CD14-positive monocyte (primary cell): ENCODE results near the gene PRKCA. TPM values are rescaled to one million over a fixed set of nuclear protein-coding genes. Genes with fewer than 3 reads are reported as not detected.

ENCODE experiments used
- DNase-seq, 3 donors: peaks; one replicate each; pipeline ENCODE4 v3.0.0-alpha.2; 2011 to 2022
- H2AFZ ChIP-seq: 2 replicates; pipeline ENCODE4 v1.6.0; 2012; ENCODE audit warnings: mild to moderate bottlenecking, low read depth, low read length, inconsistent platforms; ENCODE audit not compliant: insufficient read depth, poor library complexity, severe bottlenecking
- H3K27ac ChIP-seq, 2 donors: 1 replicate in 1 of 2; 2 replicates in 1 of 2; pipeline ENCODE4 v1.5.1; 2012 to 2013; ENCODE audit warnings: low read length in 2 of 2, control low read depth in 1 of 2, inconsistent platforms in 1 of 2, low read depth in 1 of 2, mild to moderate bottlenecking in 1 of 2
- H3K27me3 ChIP-seq, 2 donors: one replicate each; pipeline versions ENCODE4 v1.6.0 to v1.6.1; 2011 to 2013; ENCODE audit warnings: low read length in 2 of 2; ENCODE audit not compliant: control insufficient read depth in 2 of 2, insufficient read depth in 2 of 2
- H3K36me3 ChIP-seq, 2 donors: replicated peaks in 1 of 2; 1 replicate in 1 of 2; 2 replicates in 1 of 2; pipeline versions ENCODE4 v1.5.1 to v1.6.1; 2012 to 2013; ENCODE audit warnings: low read length in 2 of 2, control low read depth in 1 of 2, inconsistent platforms in 1 of 2, mild to moderate bottlenecking in 1 of 2; ENCODE audit not compliant: insufficient read depth in 2 of 2, control insufficient read depth in 1 of 2
- H3K4me1 ChIP-seq, 2 donors: 1 replicate in 1 of 2; 2 replicates in 1 of 2; pipeline versions ENCODE4 v1.5.1 to v1.6.1; 2012 to 2013; ENCODE audit warnings: low read length in 2 of 2, control low read depth in 1 of 2, inconsistent platforms in 1 of 2, mild to moderate bottlenecking in 1 of 2, moderate library complexity in 1 of 2; ENCODE audit not compliant: insufficient read depth in 2 of 2, control insufficient read depth in 1 of 2
- H3K4me2 ChIP-seq: replicated peaks from 2 replicates; pipeline ENCODE3; 2012; ENCODE audit warnings: low read length, moderate library complexity, mild to moderate bottlenecking; ENCODE audit not compliant: poor library complexity, severe bottlenecking; ENCODE audit errors: extremely low read depth
- H3K4me3 ChIP-seq, 3 experiments: fragments of 200-600 bp in 1 of 3; sonication (generic) in 1 of 3; replicated peaks in 1 of 3; 1 replicate in 2 of 3; 2 replicates in 1 of 3; pipeline ENCODE4 v1.5.1; 2011 to 2013; ENCODE audit warnings: low read length in 3 of 3, mild to moderate bottlenecking in 3 of 3, control low read depth in 2 of 3, low read depth in 2 of 3, inconsistent platforms in 1 of 3, moderate library complexity in 1 of 3
- H3K79me2 ChIP-seq: 2 replicates; pipeline ENCODE4 v1.6.0; 2012; ENCODE audit warnings: mild to moderate bottlenecking, control low read depth, inconsistent platforms, low read length, moderate library complexity; ENCODE audit not compliant: insufficient read depth
- H3K9ac ChIP-seq: 2 replicates; pipeline ENCODE4 v1.6.0; 2017; ENCODE audit warnings: low read length, mild to moderate bottlenecking; ENCODE audit not compliant: insufficient read depth, poor library complexity, severe bottlenecking
- H3K9me3 ChIP-seq, 2 donors: replicated peaks in 1 of 2; 1 replicate in 1 of 2; 2 replicates in 1 of 2; pipeline versions ENCODE4 v1.5.1 to v1.6.1; 2012 to 2013; ENCODE audit warnings: low read length in 2 of 2, control low read depth in 1 of 2; ENCODE audit not compliant: control insufficient read depth in 1 of 2, insufficient read depth in 1 of 2
- H4K20me1 ChIP-seq: 2 replicates; pipeline ENCODE4 v1.6.0; 2012; ENCODE audit warnings: mild to moderate bottlenecking, low read length, control low read depth, moderate library complexity; ENCODE audit not compliant: insufficient read depth
- H3K27ac Mint-ChIP-seq, 7 donors: one replicate each; pipeline ENCODE4 v1.8.0; 2020; ENCODE audit warnings: mild to moderate bottlenecking in 7 of 7, mixed read lengths in 7 of 7, moderate library complexity in 6 of 7, inconsistent platforms in 2 of 7
- H3K27me3 Mint-ChIP-seq, 3 donors: one replicate each; pipeline ENCODE4 v1.8.0; 2021 to 2022; ENCODE audit warnings: low read depth in 3 of 3, mild to moderate bottlenecking in 3 of 3, mixed read lengths in 3 of 3, moderate library complexity in 3 of 3, inconsistent platforms in 1 of 3
- H3K36me3 Mint-ChIP-seq, 2 donors: one replicate each; pipeline ENCODE4 v1.8.0; 2020; ENCODE audit warnings: mixed read lengths in 2 of 2, inconsistent platforms in 1 of 2, mild to moderate bottlenecking in 1 of 2
- H3K4me1 Mint-ChIP-seq: one replicate; pipeline ENCODE4 v1.8.0; 2020; ENCODE audit warnings: mild to moderate bottlenecking, mixed read lengths
- H3K4me3 Mint-ChIP-seq, 2 donors: one replicate each; pipeline ENCODE4 v1.8.0; 2020; ENCODE audit warnings: mild to moderate bottlenecking in 2 of 2, mixed read lengths in 2 of 2, moderate library complexity in 1 of 2
- H3K9me3 Mint-ChIP-seq, 7 donors: one replicate each; pipeline ENCODE4 v1.8.0; 2020 to 2022; ENCODE audit warnings: mixed read lengths in 7 of 7, mild to moderate bottlenecking in 6 of 7, moderate library complexity in 6 of 7, inconsistent platforms in 2 of 7
- CTCF ChIP-seq: fragments of 200-600 bp; IDR thresholded peaks from one replicate; pipeline ENCODE4 v1.8.0; 2022; ENCODE audit warnings: antibody characterized with exemption, mild to moderate bottlenecking
- WGBS: methylation state at CpG from one replicate; pipeline ENCODE4 v1.1.5; 2013; ENCODE audit warnings: missing lambda C conversion rate; ENCODE audit not compliant: insufficient coverage; 5-methylcytosine and 5-hydroxymethylcytosine counted together
- intact Hi-C, 2 donors: fragments of 100-400 bp; cut with micrococcal nuclease; formaldehyde crosslinking; loops; one replicate each; pipeline versions ENCODE4 v1.15.0 to v1.15.1; 2023
- polyA plus RNA-seq, 3 donors: library from polyadenylated mRNA; depleted of rRNA in 1 of 3; unstranded in 2 of 3; stranded (reverse) in 1 of 3; fragments of 300-500 nt in 2 of 3; fragments of >200 nt in 1 of 3; fragmentation: Illumina TruSeq in 2 of 3; gene quantifications; 1 replicate in 2 of 3; 2 replicates in 1 of 3; pipeline ENCODE4 v1.2.3, GENCODE V29; 2012 to 2021

The PRKCA gene
- polyA plus RNA-seq, 3 donors, result 0.22 to 7.1 (median 0.30) TPM

- Histone ChIP-seq H2AFZ (no peak overlapping the region), H3K79me2 (peaks cover 62% of the 10 kb centered on the region), H3K36me3 (no peaks in the 10 kb centered on the region), H3K27ac (no peak overlapping the region), H3K9me3 (peaks cover 0 to under 1% of the 10 kb centered on the region in 2 donors), H3K4me2 (no peak overlapping the region), H3K27me3 (no peaks in the 10 kb centered on the region), H3K9ac (no peak overlapping the region), H3K4me1 (peaks cover 26 to 30% of the 10 kb centered on the region in 2 donors), H4K20me1 (no peaks in the 10 kb centered on the region), H3K4me3 (no peak overlapping the region)
- H3K27ac Mint-ChIP-seq, result no peak overlapping the region
- H3K27me3 Mint-ChIP-seq, result no peaks in the 10 kb centered on the region
- H3K4me3 Mint-ChIP-seq, result no peak overlapping the region
- no peak for DNase-seq
- H3K36me3 Mint-ChIP-seq, result peaks cover 8 to 22% of the 10 kb centered on the region in 2 donors
- H3K9me3 Mint-ChIP-seq, result peaks cover 0 to 11% (median 4%) of the 10 kb centered on the region in 7 donors
- intact Hi-C loops, result loop anchor here in 1 of 2 donors (10.0 kb wide), 1 partner anchor 139 kb away; the partner anchor contains the start of gene PRKCA
- H3K4me1 Mint-ChIP-seq, result peaks cover 40% of the 10 kb centered on the region
- WGBS, result 67% methylated on average over 7 of the region's 9 CpGs
- no peak for TF ChIP-seq CTCF
These were observed 141.2 kb downstream of the PRKCA start for GRCh38 chr17:66443606-66444005.

GRCh38 chr17:66444031-66444430 is 141.6 kb downstream of the PRKCA start:
- peaks cover 23 to 27% of the 10 kb centered on the region in 2 donors for H3K4me1 ChIP-seq
- H3K79me2 ChIP-seq, result peaks cover 62% of the 10 kb centered on the region
- WGBS, result 100% methylated on average over 1 of the region's 4 CpGs

More at GRCh38 chr17:66444031-66444430, 141.6 kb downstream of the PRKCA start:
- Histone ChIP-seq H3K27ac (no peak overlapping the region), H3K4me3 (no peak overlapping the region), H3K9ac (no peak overlapping the region), H3K4me2 (no peak overlapping the region), H3K36me3 (no peaks in the 10 kb centered on the region), H4K20me1 (no peaks in the 10 kb centered on the region), H2AFZ (no peak overlapping the region), H3K27me3 (no peaks in the 10 kb centered on the region), H3K9me3 (no peaks in the 10 kb centered on the region)
- Mint-ChIP-seq H3K27ac (peak overlapping the region in 1 of 7 donors; percentile 19), H3K36me3 (peaks cover 8 to 22% of the 10 kb centered on the region in 2 donors), H3K4me1 (peaks cover 40% of the 10 kb centered on the region), H3K27me3 (no peaks in the 10 kb centered on the region), H3K9me3 (peaks cover 0 to 7% (median under 1%) of the 10 kb centered on the region in 7 donors), H3K4me3 (no peak overlapping the region)
- no peak for DNase-seq
- intact Hi-C loops, result loop anchor here in 1 of 2 donors (10.0 kb wide), 1 partner anchor 139 kb away; the partner anchor contains the start of gene PRKCA
- TF ChIP-seq CTCF, result no peak
